Lower leg skin (tissue), 4 donors: ENCODE results near the gene ERGIC1. TPM values are rescaled to one million over a fixed set of nuclear protein-coding genes. Genes with fewer than 3 reads are reported as not detected.

ENCODE experiments used
- DNase-seq, 2 donors: peaks; one replicate each; pipeline ENCODE4 v3.0.0-alpha.2; 2019; ENCODE audit warnings: low spot score in 2 of 2
- H3K4me3 ChIP-seq: fragments of 200-600 bp; sonication (generic); 2 replicates; pipeline ENCODE4 v1.5.1; 2017; ENCODE audit warnings: mild to moderate bottlenecking, low read depth; ENCODE audit not compliant: poor library complexity, severe bottlenecking
- CTCF ChIP-seq, 3 donors: fragments of 450-650 bp; IDR thresholded peaks; one replicate each; pipeline ENCODE4 v1.5.1; 2016; ENCODE audit warnings: antibody characterized with exemption in 3 of 3, mild to moderate bottlenecking in 3 of 3, moderate library complexity in 2 of 3
- POLR2A ChIP-seq, 2 donors: fragments of 450-650 bp; IDR thresholded peaks; one replicate each; pipeline ENCODE4 v1.6.1; 2016 to 2017; ENCODE audit warnings: antibody characterized with exemption in 2 of 2, mild to moderate bottlenecking in 1 of 2, moderate library complexity in 1 of 2
- WGBS, 2 donors: methylation state at CpG; one replicate each; pipeline ENCODE4 v1.1.5; 2018; 5-methylcytosine and 5-hydroxymethylcytosine counted together
- intact Hi-C: fragments of 100-400 bp; cut with DNase I; formaldehyde crosslinking; loops from one replicate; pipeline ENCODE4 v1.15.0; 2023; ENCODE audit warnings: low total_unique reads
- total RNA-seq, 4 donors: library from RNA; depleted of rRNA; stranded (reverse); fragments of >200 nt; gene quantifications; one replicate each; pipeline ENCODE4 v1.1.0, GENCODE V29; 2016

Gene ERGIC1
- total RNA-seq, 4 donors from 2014 or later, result 62.9 to 114 (median 82.6) TPM

- intact Hi-C loops, result no loop called here
- 80 to 81% methylated on average over 7 of the region's 7 CpGs for WGBS, 2 donors
- TF ChIP-seq CTCF (IDR thresholded peaks at IDR 0.05) (no peak), POLR2A (IDR thresholded peaks at IDR 0.05) (no peak)
- no peak for DNase-seq
- no peak overlapping the region for H3K4me3 ChIP-seq
Observed at GRCh38 chr5:172815631-172816030, 18.4 kb upstream of the ERGIC1 start.

GRCh38 chr5:172816925-172817562, 17.0 kb upstream of the ERGIC1 start:
- WGBS, 2 donors, result 29 to 42% methylated on average over 5 of the region's 5 CpGs
- intact Hi-C loops, result no loop called here

GRCh38 chr5:172817664-172818063, 16.4 kb upstream of the ERGIC1 start:
- no peak overlapping the region for H3K4me3 ChIP-seq
- DNase-seq, result no peak
- intact Hi-C loops, result no loop called here
- TF ChIP-seq POLR2A (IDR thresholded peaks at IDR 0.05) (no peak), CTCF (IDR thresholded peaks at IDR 0.05) (no peak)
- WGBS, 2 donors, result 85 to 89% methylated on average over 7 of the region's 7 CpGs

More at GRCh38 chr5:172816925-172817562, 17.0 kb upstream of the ERGIC1 start:
- no peak for DNase-seq
- TF ChIP-seq POLR2A (IDR thresholded peaks at IDR 0.05), result no peak
- TF ChIP-seq CTCF (IDR thresholded peaks at IDR 0.05), result no peak
- H3K4me3 ChIP-seq, result no peak overlapping the region

GRCh38 chr5:172818081-172818480, 16.0 kb upstream of the ERGIC1 start:
- TF ChIP-seq CTCF (IDR thresholded peaks at IDR 0.05) (no peak), POLR2A (IDR thresholded peaks at IDR 0.05) (no peak)
- H3K4me3 ChIP-seq, result no peak overlapping the region
- no peak for DNase-seq
- WGBS, 2 donors, result 96 to 97% methylated on average over 3 of the region's 3 CpGs
- intact Hi-C loops, result no loop called here

GRCh38 chr5:172819569-172819968, 14.5 kb upstream of the ERGIC1 start:
- intact Hi-C loops, result no loop called here
- H3K4me3 ChIP-seq, result no peak overlapping the region
- DNase-seq, result no peak
- TF ChIP-seq CTCF (IDR thresholded peaks at IDR 0.05) (no peak), POLR2A (IDR thresholded peaks at IDR 0.05) (no peak)
- 83 to 92% methylated on average over 3 of the region's 3 CpGs for WGBS, 2 donors
